Measurements from ENCODE around the gene CTDSP2.

GRCh38 chr12:57782608-57783465 lies 63.7 kb downstream of the CTDSP2 start, which contains the start of gene TSFM:
- peak; percentile 94 for TF ChIP-seq CTCF (conservative IDR thresholded peaks at IDR 0.05; ENCODE audit: low read length)
- no peak for TF ChIP-seq EZH2phosphoT487 (IDR thresholded peaks at IDR 0.05; ENCODE audit: borderline replicate concordance, low read depth, low read length)
